ENCODE results near the gene FAM20A.
"Not testable (repeated sequence)": the region's sequence is repeated elsewhere in the genome, so short reads cannot be mapped to it uniquely, and the experiment has no call there.

Gene FAM20A

GRCh38 chr17:68492394-68493054 is 108.6 kb downstream of the FAM20A start:
- not testable (repeated sequence) for DNase-seq (ENCODE audit: low read depth)

- DNase-seq (ENCODE audit: low read depth), result no peak
Observed at GRCh38 chr17:68491381-68492231, 109.6 kb downstream of the FAM20A start.

- DNase-seq (ENCODE audit: low read depth), result no peak
Observed at GRCh38 chr17:68489919-68490318, 111.2 kb downstream of the FAM20A start.

All from GM04503 (cell line).